NCI-H1694 (cell line): ENCODE results near the gene SYT6.

ENCODE experiments used
- DNase-seq: peaks from one replicate; lab custom pipeline; 2025; lab: John Stamatoyannopoulos, UW

The SYT6 gene

DNA sequence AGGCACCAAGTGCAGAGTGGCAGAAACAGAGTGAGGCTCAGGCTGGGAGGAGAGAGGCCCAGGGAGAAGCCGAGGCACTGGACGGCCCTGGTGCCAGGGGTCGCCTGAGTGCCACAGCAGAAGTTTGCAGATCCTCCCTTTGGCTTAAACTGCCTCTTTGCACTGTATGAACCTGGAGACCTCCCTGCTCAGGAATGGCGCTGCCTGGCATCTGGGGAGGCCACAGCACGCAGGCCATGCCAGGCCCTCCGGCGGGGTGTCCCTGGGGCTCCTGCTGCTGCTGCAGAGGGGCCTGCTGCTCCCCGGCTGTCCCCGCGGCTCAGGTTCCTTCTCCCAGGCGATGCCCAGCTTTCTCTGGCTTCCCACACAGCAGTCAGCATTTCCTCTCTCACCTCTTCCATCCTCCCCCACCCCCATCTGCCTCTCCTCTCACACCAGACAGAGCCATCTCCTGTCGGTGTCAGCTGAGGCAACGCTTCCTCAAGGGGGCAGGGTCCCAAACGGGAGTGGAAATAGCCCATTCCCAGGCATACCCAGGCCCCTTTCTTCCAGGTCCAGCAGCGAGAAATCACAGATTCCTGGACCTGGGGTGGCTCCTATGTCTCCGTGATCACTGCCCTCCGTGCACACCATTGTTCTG is 35.2 kb downstream of the SYT6 start:
- DNase-seq: no peak

DNA sequence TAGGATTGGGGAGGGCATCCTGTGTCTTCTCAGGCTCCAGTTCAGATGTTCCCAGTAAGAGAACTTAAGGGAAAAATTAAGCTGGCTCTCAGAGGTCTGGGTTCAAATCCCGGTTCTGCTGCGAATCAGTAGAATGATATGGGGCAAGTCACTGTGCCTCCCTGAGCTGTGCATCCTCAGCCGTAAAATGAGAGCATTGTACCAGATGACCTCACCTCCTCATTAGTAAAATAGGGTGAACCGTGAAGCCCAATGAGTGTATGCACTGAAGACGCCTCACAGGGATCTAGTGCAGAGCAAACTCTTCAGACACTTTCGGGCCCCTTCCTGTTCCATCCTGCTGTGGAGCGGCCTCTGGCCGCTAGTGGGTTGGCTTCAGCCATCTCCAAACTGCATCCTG is 36.0 kb downstream of the SYT6 start:
- DNase-seq: no peak

DNA sequence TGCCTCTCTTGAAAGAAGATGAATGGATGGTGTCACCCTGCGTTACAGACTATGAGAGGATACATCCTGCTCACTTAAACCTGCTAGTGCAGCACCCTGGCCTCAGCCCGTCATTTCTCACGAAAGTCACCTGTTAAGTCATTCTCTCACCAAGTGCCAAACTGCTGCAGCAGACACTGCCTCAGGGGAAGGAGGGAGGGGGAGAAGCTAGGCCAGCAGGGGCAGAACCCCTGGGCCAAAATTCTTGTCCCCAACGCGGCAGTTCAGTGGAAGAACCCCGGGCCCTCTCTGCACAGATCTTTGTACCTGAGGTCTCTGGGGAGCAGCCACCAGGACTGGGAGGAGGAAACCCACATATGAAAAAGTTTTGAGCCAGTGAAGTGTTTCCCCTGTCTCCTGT is 37.6 kb downstream of the SYT6 start:
- no peak for DNase-seq

DNA sequence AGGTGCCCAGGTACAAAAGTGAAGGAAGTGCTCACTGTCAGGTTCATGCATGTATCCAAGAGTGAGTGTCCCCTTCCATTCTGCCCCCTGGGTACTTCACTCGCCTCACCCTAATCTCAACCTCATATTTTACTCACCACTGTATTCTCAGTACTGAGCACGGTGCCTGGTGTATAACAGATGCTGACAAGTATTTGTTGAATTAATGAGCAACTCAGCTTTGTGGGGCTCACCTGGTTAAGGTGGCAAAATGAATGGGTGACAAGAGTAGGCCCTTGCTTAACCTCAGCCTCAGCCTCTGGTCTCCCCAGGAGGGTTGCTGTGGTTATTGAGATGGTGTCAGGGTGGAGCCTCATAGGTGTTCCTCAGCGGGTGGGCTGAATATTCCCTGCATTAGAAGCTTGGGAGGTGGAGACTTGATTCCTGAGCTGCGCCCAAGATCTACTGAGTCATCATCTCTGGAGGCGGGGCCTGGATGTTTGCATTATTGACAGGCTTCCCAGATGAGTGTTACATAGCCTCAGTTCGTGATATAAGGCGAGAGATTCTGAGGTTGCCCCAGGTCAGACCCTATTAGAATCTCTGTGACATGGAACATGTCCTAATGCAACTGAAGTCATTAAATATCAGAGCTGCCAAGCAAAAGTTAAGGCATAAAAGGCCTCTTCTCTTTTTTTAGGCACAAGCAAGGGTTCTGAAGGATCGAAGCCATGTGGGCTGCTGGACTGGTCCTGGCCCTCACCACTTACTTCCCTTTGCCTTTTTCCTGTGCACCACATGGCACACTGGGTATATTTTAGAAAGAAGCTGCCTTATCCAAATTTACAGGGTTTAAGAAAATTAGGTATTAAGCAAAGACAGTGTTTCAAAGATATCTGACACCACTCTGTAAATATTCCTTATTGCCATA is 39.2 kb downstream of the SYT6 start:
- no peak for DNase-seq

DNA sequence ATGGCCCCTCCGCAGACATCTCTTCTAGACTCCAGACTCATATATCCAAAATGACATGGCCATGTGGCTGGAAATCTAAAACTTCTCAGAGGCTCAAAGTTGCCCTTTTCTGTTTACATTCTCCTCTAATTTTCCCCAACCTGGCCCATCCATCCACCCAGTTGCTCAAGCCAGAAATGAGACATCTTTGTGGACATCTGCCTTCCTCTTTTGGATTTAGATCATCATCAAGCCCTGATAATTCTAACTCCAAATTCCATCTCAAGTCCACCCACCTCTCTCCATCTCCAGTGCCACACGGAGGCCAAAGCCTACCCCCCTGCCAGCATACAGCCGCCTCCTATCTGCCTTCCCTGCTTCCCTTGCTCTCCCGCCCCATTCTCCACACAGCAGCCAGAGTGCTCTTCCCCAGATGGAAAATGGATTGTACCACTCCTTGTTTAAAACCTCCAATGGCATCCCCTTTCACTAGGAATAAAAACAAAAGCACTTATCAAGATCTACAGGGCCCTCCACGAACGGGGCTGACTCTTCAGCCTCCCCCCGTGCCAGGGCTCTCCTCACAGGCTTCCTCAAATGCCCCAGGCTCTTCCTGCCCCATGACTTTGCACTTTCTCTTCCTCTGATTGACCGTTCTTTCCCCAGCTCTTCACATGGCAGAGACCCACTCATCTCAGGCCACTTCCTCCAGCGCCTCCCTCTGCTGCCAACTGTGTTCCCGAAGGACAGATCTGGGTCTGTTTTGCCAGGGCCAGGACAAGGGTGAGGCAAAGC is 40.1 kb downstream of the SYT6 start:
- no peak for DNase-seq

DNA sequence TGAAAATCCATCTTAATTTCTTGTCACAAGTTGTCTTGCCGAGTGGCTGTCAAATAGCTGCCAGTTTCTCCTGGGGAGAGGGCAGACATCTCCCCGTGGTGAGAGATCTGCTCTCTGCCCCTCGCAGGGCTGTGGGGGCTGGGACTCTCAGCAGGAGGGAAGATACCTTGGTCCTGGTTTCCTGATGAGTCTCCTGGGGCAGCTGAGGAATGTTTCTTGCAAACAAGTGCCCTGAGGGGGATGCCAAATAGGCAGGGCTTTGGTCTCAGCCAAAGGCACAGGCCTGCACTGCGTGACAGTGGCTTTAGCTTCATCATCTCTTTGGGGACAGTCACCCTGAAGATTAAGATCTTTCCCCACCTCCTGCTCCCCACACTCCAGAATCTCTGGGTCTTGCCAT is 40.9 kb downstream of the SYT6 start:
- no peak for DNase-seq

DNA sequence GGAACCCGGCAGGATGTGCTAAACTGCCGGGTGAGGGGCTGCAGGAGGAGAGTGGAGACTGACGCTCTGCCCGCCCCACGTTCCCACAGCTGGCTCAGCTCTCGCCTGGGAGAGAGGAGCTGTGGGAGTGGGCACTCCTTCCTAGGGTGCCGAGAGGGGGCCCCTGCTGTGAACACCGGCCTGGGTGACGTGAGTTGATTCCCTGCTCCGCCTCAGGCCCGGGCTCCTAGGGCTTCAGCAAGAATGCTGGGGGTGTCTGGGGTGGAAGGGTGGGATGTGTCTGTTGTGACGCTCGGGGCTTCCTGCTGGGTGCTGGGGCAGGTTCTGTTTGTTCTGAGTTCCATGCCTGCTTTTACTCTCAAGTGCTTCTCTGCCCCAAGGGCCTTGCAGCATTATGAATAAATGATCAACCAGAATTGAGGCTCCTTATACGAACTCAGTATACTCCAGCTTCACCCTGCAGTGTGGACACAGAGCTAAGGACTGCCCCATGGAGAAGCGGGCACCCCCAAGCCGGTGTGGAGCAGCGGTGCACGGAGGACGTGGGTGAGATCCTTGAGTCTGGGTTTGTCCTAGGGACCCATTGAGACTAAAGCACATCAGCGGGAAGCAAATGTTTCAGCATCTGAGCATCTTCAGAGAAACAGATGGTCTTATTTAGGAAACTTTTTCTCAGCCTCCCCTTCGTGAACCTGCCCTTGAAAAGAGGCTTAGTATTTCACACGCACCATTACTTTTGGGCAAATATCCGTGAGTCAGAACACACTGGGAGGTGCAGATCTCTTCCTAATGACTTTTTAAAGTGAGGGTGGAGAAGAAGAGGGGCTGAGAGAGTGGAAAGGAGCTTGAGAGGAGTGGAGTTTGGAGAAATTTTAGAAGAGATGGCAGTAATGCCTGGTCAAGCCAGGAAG is 41.7 kb downstream of the SYT6 start:
- no peak for DNase-seq

DNA sequence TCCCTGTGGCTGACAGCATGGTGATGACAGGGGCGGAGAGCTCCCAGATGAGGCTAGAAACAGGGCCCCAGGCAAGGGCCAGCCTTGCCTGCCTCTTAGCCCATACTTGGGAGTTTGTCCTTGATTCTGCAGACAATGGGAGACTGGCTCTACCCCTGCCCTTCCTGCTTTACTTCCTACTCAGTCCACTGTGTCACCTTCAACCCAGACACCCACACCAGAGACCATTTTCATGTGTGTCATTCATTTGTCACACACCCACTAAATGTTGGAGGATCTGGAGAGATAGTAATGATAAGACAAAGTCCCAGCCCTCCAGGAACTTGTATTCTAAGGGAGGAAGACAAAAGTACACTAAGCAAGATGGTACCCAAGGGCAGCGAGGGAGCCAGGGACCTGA is 43.7 kb downstream of the SYT6 start:
- no peak for DNase-seq

DNA sequence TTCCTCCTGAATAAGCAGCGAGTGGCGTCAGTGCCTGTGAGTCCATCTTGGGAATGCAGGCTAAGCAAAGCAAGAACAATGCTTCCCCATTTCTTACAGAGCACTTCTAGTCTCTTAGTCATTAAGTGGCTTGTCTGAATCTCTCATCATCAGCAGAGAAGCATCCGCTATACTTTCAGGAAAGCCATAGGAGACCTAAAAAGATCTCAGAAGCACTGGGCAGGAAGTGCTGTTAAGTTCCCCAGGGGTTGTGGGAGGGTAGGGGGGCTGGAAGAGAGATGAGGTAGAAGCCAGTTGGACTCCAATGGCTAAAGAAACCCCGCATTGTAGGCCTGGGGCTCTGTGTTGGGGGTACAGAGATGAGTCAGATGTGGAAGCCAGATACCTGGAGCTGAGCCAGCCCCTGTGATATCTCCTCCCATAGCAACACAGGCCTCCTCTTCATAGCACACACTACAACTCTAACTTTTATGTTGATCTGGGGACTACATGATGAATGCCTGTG is 44.9 kb downstream of the SYT6 start:
- DNase-seq: no peak

DNA sequence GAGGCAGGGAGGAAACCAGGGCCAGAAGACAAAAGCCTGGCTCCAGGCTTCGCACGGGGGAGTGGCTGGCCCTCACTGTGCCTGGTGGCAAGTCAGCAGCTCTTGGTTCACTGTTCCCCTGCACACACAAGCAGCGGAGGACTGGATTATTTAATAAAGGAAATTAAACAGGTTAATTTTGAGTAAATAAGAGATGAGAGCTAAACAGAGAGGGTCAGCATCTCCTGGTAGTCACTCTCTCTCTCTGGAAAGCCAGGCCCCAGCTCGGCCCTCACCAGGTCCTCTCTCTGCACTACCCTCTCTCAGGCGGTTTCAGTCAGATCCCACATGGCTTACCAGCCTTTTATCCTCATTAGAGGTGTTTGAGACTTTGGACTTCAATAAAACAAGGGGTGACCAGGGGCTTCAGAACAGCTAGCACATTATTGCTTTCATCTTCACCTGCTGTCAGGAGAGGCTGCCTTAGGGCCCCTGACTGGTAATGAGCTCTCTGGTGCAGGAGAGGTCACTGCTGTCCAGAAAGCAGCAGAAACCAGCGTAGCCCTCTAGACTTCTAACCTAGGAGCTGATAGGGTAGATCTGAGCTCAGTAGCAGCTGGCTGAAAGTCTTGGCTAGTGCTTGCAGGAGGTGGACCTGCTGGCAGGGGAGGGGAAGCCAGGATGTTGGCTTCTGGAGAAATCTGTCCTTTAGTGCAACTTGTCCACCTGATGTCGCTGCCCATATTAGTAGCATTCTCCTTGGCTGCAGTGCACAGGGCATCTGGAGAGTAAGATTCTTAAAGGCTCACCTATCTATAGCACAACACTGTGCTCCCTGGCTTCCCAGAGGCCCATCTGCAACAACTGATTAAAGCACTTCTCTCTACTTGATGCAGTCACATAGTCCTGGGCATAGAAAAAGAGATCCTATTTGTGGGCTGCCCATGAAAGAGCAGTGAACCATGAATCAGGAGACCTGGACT is 45.9 kb downstream of the SYT6 start:
- DNase-seq: no peak

DNA sequence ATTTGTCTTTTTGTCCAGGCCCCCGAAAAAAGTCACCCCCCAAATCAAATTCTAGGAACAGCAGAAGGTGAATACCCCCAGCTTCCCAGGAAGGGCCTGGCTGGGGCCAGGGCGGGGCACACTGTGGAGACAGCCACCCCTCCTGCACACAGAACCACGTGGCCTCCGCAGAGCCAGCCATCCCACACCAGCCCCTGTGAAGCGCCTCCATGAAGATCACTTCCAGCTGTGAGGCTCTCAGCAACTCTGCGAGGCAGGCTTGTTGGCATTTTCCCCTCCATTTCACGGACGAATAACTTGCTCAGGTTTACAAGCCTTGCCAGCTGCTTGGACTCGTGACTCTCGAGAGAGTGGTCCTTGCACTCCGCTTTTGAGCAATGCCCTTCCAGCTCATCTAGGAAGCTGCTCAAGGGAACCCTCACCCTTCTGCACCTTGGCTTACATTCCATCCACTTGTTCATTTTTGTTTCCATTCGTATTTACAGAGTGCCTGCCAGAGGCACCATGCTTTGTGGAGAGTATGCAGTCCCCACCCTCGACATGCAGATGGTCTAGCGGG is 48.2 kb downstream of the SYT6 start:
- peak; percentile 63 for DNase-seq

DNA sequence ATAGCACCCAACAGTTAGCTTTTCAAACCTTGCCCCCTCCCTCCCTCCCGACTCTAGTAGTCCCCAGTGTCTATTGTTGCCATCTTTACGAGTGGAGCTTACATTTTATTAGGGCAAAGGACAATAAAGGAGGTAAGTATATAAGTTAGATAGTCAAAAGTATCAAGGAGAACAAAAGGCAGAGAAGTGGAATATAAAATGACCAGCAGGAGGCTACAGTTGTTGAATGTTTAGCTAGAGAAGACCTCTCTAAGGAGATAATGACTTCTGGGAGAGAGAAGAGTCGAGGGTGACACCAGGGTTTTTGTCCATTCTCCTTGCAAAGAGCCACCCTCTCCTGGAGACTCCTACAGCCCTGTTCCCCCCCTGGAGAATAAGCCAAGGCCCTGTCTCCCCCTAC is 48.7 kb downstream of the SYT6 start:
- DNase-seq: no peak

DNA sequence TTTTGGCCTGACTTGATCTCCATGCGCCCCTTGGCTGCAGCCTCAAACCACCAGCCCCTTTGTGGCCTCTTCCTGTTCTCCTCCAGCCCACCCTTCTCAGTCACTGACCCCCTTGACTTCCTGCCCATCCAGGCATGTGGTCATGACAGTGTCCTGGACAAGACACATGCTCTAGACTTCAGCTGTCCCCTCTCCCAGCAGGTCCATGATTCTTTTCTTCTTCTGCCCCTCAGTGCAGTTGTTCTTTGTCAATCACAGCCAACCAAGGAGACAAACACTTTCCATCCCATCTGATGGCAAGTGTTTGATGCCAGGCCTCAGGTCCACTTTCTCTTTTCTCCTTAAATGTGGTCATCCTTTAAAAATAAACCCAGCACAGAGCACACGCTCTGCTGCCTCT is 49.7 kb downstream of the SYT6 start:
- DNase-seq: no peak

DNA sequence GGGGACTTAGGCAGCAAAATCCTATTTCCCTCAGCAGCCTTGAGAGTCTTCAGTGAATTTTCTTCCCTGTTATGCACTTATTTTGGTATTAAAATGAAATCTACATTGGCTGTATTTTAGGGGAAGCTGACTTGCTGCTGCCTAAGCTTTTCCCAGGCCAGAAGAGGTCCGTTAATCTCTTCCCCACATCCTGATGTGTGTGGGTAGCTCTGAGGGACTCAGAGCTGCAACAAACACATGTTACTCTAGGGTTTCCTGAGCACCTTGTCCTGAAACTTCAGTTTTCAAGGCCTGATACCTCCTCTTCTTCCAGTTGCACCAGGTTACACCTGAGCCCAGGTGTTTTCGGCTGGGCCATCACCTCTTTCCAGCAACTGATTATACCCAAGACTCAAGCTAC is 51.5 kb downstream of the SYT6 start:
- no peak for DNase-seq

DNA sequence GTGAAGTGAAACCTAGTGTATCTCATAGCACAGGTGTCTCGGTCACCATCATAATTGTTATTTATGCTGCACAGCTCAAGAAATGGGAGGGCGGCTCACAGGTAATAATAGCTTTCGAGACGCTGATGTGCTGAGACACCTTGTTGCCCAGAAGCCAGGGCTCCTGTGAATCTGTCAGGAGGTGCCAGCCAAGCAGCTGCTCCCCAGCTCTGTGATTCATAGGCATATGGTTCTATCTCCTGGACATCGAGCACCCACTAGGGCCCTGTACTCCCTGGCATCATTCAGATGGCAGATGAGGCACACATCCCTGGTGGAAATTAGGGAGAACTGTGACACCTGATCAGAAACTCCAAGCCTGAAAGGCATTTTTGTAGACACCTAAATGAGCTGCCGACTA is 53.5 kb downstream of the SYT6 start:
- DNase-seq: no peak

DNA sequence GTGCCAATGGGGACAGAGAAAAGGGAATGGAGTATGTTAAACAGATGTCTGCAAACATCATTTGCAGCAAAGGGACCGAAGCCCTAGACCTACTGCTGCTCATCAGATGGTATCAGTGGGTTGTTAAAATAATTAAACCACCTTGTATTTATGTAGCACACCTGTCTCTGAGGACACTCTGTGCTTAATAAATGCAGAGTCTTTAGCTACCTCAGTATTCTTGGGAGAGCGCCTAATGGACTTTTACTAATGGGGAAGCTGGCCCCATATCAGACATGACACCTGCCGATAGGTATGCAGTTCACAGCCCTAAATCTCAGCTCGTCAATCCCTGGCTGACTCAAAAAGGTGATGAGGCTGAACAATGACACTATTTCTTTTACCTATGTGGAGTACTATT is 54.4 kb downstream of the SYT6 start:
- no peak for DNase-seq

DNA sequence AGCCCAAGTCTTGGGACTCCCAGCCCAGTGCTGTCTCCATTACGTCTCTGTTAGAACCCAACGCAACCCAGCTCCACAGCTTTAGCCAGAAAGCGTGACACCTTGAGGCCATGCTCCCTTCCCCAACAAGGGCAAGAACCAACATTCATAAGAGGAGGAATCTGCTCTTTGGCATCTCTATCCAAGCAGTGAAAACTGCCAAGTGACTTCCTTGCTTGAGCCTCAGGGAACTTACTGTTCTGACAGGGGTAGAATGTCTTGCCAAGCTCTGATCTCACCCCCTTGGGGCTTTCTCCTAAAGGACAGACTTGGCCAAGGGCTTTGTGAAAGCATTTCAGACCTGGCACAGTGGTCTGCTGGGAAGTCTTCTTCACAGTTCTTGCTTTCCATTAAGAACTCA is 56.6 kb downstream of the SYT6 start:
- DNase-seq: no peak

DNA sequence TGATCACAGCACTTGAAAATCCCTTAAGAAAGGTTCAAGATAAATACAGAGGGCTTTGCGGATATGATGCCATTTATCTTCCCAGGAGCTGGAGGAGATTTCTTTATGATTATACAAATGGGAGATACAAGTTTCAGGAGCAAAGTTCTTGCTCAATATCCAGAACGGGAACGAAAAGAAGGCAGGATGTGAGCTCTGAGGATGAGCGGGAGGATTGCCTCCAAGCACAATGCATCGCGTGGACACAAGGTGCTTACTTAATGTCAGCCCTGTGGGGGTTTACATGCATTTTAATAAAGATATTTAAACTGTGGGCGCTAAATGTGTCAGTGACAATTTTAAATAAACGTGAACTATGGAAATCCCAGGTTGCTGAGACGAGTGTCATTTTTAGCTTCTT is 59.0 kb downstream of the SYT6 start:
- no peak for DNase-seq

DNA sequence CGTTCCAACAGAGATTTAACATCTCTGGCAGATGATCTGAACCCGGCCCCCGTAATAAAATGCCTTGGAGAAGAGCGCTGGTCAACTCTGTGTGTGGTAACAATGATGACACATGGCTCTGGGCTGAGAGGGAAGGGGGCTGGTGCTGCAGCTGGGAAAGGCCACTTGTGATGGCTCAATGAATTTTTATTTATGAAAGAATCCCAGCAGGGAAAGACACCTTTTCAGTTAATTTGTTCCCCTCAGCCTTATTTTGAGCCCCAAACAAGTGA is 59.4 kb downstream of the SYT6 start:
- no peak for DNase-seq

DNA sequence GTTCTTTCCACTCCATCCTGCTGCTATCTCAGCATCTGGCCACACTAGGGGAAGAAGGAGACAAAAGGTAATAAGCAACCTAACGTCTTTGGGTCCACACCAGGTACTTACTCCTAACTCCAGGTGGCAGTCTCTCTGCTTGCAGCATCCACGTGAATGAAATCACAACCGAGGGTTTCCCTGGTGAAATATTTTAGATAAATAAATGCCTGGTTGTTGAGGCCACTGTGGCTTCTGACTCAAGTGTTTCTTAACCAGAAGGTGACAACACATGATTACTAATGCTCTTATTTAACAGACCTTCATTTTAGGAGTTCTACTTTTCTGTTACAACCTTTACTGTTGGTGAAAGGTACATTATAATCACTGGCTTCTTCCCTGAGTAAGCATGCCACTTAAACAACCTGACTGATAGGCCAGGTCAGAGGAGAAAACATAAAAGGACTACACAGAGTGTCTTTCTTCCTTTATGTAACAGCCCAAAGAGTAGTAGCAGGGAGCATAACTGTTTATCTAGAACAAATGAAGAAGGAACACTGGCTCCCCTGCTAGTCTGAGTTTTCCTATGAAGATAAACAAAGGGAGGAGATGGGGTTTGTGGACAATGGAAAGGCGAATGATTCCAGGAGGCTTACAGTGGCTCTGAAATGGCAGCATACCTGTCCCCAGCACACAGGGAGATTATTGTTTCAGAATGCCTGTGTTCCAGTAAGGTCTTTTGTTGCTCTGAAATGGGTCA is 59.9 kb downstream of the SYT6 start:
- no peak for DNase-seq
